ENCODE measurements around the gene PEAK1.
A peak's percentile ranks its signal among the peaks of the same experiment; 100 is the strongest.

PEAK1 gene

DNA sequence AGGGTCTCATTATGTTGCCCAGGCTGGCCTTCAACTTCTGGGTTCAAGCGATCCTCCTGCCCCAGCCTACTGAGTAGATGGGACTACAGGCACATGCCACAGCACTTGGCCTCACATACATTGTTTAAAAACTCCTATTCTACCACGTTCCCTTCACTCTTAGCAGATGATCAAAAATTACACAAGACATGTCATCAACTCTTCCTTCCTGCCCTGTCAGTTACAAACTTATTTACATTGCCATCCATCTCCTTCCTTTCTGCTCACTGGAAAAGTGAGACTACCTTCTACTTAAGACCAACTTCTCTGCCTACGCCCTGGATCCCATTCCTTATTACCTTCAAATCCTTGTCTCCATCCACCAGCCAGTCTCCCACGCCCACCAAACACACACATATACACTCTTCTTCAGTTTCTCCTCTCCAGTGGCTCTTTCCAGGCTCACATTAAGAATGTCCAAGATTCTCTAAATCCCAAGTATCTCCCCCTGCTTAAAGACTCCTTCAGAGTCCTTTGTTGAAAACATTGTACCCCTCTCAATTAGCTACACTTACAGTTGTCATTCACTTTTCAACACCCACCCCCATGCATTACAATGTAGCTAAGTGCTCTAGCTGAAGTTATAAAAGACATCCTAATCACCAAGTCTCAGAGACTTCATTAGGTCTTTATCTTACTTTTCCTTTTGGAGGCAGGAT, 4.3 kb downstream of the PEAK1 start:
- H2AK5ac ChIP-seq (ENCODE audit: low read length) = no peak overlapping the region
- no peak overlapping the region for H2BK120ac ChIP-seq (ENCODE audit: insufficient read depth, low read length, poor library complexity)
- no peaks in the 10 kb centered on the region for H3K9me3 ChIP-seq (ENCODE audit: insufficient read depth, low read depth, low read length)
- H3K14ac ChIP-seq (ENCODE audit: low read length) = no peak overlapping the region
- no peak overlapping the region for H2BK5ac ChIP-seq (ENCODE audit: low read depth, low read length, poor library complexity)
- H3K4ac ChIP-seq (ENCODE audit: low read depth, low read length) = no peak overlapping the region
- peaks cover 12% of the 10 kb centered on the region for H3K79me1 ChIP-seq (ENCODE audit: low read length)
- no peak overlapping the region for H4K91ac ChIP-seq (ENCODE audit: low read depth, low read length)
- H3K4me3 ChIP-seq (ENCODE audit: low read depth, low read length) = no peak overlapping the region
- no peaks in the 10 kb centered on the region for H3K27me3 ChIP-seq (ENCODE audit: insufficient read depth, low read length)
- H3K4me2 ChIP-seq (ENCODE audit: low read length) = no peak overlapping the region
- H2AFZ ChIP-seq (ENCODE audit: insufficient read depth, low read length, poor library complexity) = no peak overlapping the region
- no peaks in the 10 kb centered on the region for H3K36me3 ChIP-seq (ENCODE audit: control insufficient read depth in 1 of 2, insufficient read depth in 2 of 2, low read length in 2 of 2)
- no peak overlapping the region for H2BK12ac ChIP-seq (ENCODE audit: low read length)
- H3K23ac ChIP-seq (ENCODE audit: low read length) = no peak overlapping the region
- H4K12ac ChIP-seq (ENCODE audit: low read depth, low read length) = no peak overlapping the region
- peaks cover 11% of the 10 kb centered on the region for H3K79me2 ChIP-seq (ENCODE audit: control insufficient read depth, insufficient read depth, low read length, poor library complexity)
- H3K18ac ChIP-seq (ENCODE audit: low read length) = no peak overlapping the region
- no peak for DNase-seq
- H3K27ac ChIP-seq (ENCODE audit: low read depth, low read length) = no peak overlapping the region
- no peak overlapping the region for H4K8ac ChIP-seq (ENCODE audit: low read depth, low read length)
- 100% methylated on average over 1 of the region's 4 CpGs for WGBS (ENCODE audit: extremely low coverage, insufficient coverage, insufficient read length)
- H3K4me1 ChIP-seq (ENCODE audit: control insufficient read depth in 1 of 2, insufficient read depth in 2 of 2, low read length in 2 of 2) = peaks cover 2% of the 10 kb centered on the region in 2 experiments
- no peak overlapping the region for H3K9ac ChIP-seq (ENCODE audit: low read length)

DNA sequence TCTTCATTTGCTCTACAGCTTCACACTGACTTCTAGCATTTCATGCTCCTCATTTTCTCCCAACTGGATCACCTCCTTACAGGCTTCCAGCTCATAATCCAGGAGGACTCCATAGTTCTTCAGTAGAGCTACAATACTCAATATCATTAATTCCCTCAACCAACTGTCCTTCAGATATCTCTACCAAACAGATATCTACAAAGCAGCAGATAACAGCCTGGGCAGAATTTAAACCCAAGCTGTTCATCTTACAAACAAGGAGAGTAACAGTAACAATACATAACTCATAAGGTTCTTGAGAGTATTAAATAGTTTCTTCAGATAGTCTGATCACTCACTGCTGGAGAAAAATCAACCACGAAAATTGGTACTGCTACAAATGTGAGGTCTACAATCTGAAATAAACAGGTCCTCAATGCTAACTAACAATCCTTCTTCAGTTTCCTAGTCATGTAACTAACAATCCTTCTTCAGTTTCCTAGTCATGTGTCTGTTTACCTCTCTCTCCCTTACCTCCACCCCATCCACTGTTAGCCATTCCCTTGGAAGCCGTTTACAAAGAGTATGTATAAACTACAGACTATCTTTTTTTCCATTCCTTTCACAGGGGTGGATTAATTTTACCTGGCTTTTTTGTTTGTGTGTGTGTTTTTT, 5.0 kb downstream of the PEAK1 start:
- no CpG with 5 or more reads among the region's 2 CpGs for WGBS (ENCODE audit: extremely low coverage, insufficient coverage, insufficient read length)
- no peak overlapping the region for H3K27ac ChIP-seq (ENCODE audit: low read depth, low read length)
- DNase-seq = no peak
- no peak overlapping the region for H2BK12ac ChIP-seq (ENCODE audit: low read length)
- H2AK5ac ChIP-seq (ENCODE audit: low read length) = no peak overlapping the region
- no peak overlapping the region for H3K4me2 ChIP-seq (ENCODE audit: low read length)
- no peak overlapping the region for H4K8ac ChIP-seq (ENCODE audit: low read depth, low read length)
- no peak overlapping the region for H2BK120ac ChIP-seq (ENCODE audit: insufficient read depth, low read length, poor library complexity)
- H3K4me3 ChIP-seq (ENCODE audit: low read depth, low read length) = no peak overlapping the region
- no peaks in the 10 kb centered on the region for H3K27me3 ChIP-seq (ENCODE audit: insufficient read depth, low read length)
- H3K18ac ChIP-seq (ENCODE audit: low read length) = no peak overlapping the region
- no peak overlapping the region for H4K12ac ChIP-seq (ENCODE audit: low read depth, low read length)
- H3K79me1 ChIP-seq (ENCODE audit: low read length) = peaks cover 10% of the 10 kb centered on the region
- peaks cover 13% of the 10 kb centered on the region for H3K79me2 ChIP-seq (ENCODE audit: control insufficient read depth, insufficient read depth, low read length, poor library complexity)
- peaks cover 4% of the 10 kb centered on the region in 2 experiments for H3K4me1 ChIP-seq (ENCODE audit: control insufficient read depth in 1 of 2, insufficient read depth in 2 of 2, low read length in 2 of 2)
- H3K4ac ChIP-seq (ENCODE audit: low read depth, low read length) = no peak overlapping the region
- no peak overlapping the region for H3K9ac ChIP-seq (ENCODE audit: low read length)
- no peak overlapping the region for H3K23ac ChIP-seq (ENCODE audit: low read length)
- no peaks in the 10 kb centered on the region for H3K36me3 ChIP-seq (ENCODE audit: control insufficient read depth in 1 of 2, insufficient read depth in 2 of 2, low read length in 2 of 2)
- no peak overlapping the region for H3K14ac ChIP-seq (ENCODE audit: low read length)
- no peak overlapping the region for H2AFZ ChIP-seq (ENCODE audit: insufficient read depth, low read length, poor library complexity)
- no peak overlapping the region for H4K91ac ChIP-seq (ENCODE audit: low read depth, low read length)
- H3K9me3 ChIP-seq (ENCODE audit: insufficient read depth, low read depth, low read length) = no peaks in the 10 kb centered on the region
- H2BK5ac ChIP-seq (ENCODE audit: low read depth, low read length, poor library complexity) = no peak overlapping the region

DNA sequence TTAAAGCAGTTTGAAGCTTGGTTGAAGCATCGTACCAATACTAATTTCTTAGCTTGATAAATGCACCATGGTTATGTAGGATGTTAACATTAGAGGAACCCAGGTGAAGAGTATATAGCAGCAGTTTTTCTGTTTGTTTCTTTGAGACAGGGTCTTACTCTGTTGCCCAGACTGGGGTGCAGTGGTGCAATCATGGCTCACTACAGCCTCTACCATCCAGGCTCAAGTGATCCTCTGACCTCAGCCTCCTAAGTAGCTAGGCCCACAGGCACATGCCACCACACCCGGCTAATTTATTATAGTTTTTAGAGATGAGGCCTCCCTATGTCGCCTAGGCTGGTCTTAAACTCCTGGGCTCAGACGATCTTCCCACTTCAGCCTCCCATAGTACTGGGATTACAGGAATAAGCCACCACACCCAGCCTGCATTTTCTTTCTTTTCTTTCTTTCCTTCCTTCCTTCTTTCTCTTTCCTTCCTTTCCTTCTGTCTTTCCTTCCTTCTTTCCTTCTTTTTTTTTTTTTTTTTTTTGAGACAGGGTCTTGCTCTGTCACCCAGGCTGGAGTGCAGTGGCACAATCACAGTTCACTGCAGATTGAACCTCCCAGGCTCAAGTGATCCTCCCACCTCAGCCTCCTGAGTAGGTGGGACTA, 6.1 kb downstream of the PEAK1 start:
- no peak overlapping the region for H3K4me2 ChIP-seq (ENCODE audit: low read length)
- H2AFZ ChIP-seq (ENCODE audit: insufficient read depth, low read length, poor library complexity) = no peak overlapping the region
- H2BK12ac ChIP-seq (ENCODE audit: low read length) = no peak overlapping the region
- no peak overlapping the region for H3K14ac ChIP-seq (ENCODE audit: low read length)
- H3K4ac ChIP-seq (ENCODE audit: low read depth, low read length) = no peak overlapping the region
- no peaks in the 10 kb centered on the region for H3K9me3 ChIP-seq (ENCODE audit: insufficient read depth, low read depth, low read length)
- no peak overlapping the region for H2BK5ac ChIP-seq (ENCODE audit: low read depth, low read length, poor library complexity)
- H2AK5ac ChIP-seq (ENCODE audit: low read length) = no peak overlapping the region
- peaks cover 4% of the 10 kb centered on the region in 2 experiments for H3K4me1 ChIP-seq (ENCODE audit: control insufficient read depth in 1 of 2, insufficient read depth in 2 of 2, low read length in 2 of 2)
- no peak overlapping the region for H4K8ac ChIP-seq (ENCODE audit: low read depth, low read length)
- H3K4me3 ChIP-seq (ENCODE audit: low read depth, low read length) = no peak overlapping the region
- peak overlapping the region; percentile 13 for H2BK120ac ChIP-seq (ENCODE audit: insufficient read depth, low read length, poor library complexity)
- H3K36me3 ChIP-seq (ENCODE audit: control insufficient read depth in 1 of 2, insufficient read depth in 2 of 2, low read length in 2 of 2) = no peaks in the 10 kb centered on the region
- H3K9ac ChIP-seq (ENCODE audit: low read length) = no peak overlapping the region
- H3K79me1 ChIP-seq (ENCODE audit: low read length) = peaks cover 2% of the 10 kb centered on the region
- no peak overlapping the region for H4K91ac ChIP-seq (ENCODE audit: low read depth, low read length)
- no peak for DNase-seq
- H3K27ac ChIP-seq (ENCODE audit: low read depth, low read length) = no peak overlapping the region
- no peak overlapping the region for H3K23ac ChIP-seq (ENCODE audit: low read length)
- no peak overlapping the region for H4K12ac ChIP-seq (ENCODE audit: low read depth, low read length)
- H3K18ac ChIP-seq (ENCODE audit: low read length) = peak overlapping the region; percentile 30
- H3K27me3 ChIP-seq (ENCODE audit: insufficient read depth, low read length) = no peaks in the 10 kb centered on the region
- WGBS (ENCODE audit: extremely low coverage, insufficient coverage, insufficient read length) = no CpG with 5 or more reads among the region's 4 CpGs
- peaks cover 5% of the 10 kb centered on the region for H3K79me2 ChIP-seq (ENCODE audit: control insufficient read depth, insufficient read depth, low read length, poor library complexity)

DNA sequence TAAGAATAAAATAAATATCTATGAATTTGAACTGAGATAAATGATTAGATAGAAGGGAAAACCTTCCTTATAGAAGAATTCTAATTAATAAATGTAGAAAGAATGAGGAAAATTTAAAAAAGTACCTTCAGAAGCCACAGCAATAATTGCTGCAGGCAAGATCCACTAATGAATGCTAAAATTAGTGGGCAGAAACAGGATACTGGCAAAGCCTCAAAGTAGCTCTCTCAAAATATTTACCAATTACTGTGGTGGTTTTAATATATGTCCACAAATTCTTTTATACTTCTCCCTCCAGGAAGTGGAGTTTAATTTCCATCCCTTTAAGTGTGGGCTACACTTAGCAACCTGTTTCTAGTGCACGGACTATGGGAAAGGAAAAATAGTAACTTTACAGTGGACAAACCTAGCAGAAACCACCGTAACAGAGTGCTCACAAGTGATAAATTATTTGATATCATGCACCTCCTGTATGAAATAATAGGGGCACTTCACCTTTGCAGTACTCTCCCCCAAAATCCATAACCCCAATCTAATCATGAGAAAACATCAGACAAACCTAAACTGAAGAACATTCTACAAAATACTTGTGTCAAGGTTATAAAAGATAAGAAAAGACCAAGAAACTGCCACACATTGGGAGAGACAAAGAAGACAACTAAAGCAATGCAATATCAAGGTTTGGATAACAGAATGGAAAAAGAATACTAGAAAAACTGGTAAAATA, 6.8 kb downstream of the PEAK1 start:
- no CpG with 5 or more reads among the region's 2 CpGs for WGBS (ENCODE audit: extremely low coverage, insufficient coverage, insufficient read length)
- no peak overlapping the region for H4K8ac ChIP-seq (ENCODE audit: low read depth, low read length)
- H3K4ac ChIP-seq (ENCODE audit: low read depth, low read length) = no peak overlapping the region
- no peak overlapping the region for H2BK12ac ChIP-seq (ENCODE audit: low read length)
- no peak overlapping the region for H2BK5ac ChIP-seq (ENCODE audit: low read depth, low read length, poor library complexity)
- H3K9me3 ChIP-seq (ENCODE audit: insufficient read depth, low read depth, low read length) = no peaks in the 10 kb centered on the region
- H3K23ac ChIP-seq (ENCODE audit: low read length) = no peak overlapping the region
- H3K79me2 ChIP-seq (ENCODE audit: control insufficient read depth, insufficient read depth, low read length, poor library complexity) = peaks cover 5% of the 10 kb centered on the region
- no peaks in the 10 kb centered on the region for H3K36me3 ChIP-seq (ENCODE audit: control insufficient read depth in 1 of 2, insufficient read depth in 2 of 2, low read length in 2 of 2)
- H3K4me3 ChIP-seq (ENCODE audit: low read depth, low read length) = no peak overlapping the region
- peaks cover 4% of the 10 kb centered on the region in 2 experiments for H3K4me1 ChIP-seq (ENCODE audit: control insufficient read depth in 1 of 2, insufficient read depth in 2 of 2, low read length in 2 of 2)
- H2AFZ ChIP-seq (ENCODE audit: insufficient read depth, low read length, poor library complexity) = no peak overlapping the region
- no peak for DNase-seq
- H3K27me3 ChIP-seq (ENCODE audit: insufficient read depth, low read length) = no peaks in the 10 kb centered on the region
- H2AK5ac ChIP-seq (ENCODE audit: low read length) = no peak overlapping the region
- no peak overlapping the region for H4K12ac ChIP-seq (ENCODE audit: low read depth, low read length)
- no peak overlapping the region for H3K9ac ChIP-seq (ENCODE audit: low read length)
- peaks cover 2% of the 10 kb centered on the region for H3K79me1 ChIP-seq (ENCODE audit: low read length)
- H4K91ac ChIP-seq (ENCODE audit: low read depth, low read length) = no peak overlapping the region
- no peak overlapping the region for H3K14ac ChIP-seq (ENCODE audit: low read length)
- H3K4me2 ChIP-seq (ENCODE audit: low read length) = no peak overlapping the region
- H2BK120ac ChIP-seq (ENCODE audit: insufficient read depth, low read length, poor library complexity) = no peak overlapping the region
- H3K18ac ChIP-seq (ENCODE audit: low read length) = no peak overlapping the region
- no peak overlapping the region for H3K27ac ChIP-seq (ENCODE audit: low read depth, low read length)

All from trophoblast cell (in vitro differentiated cells and primary cell).